HG03139 (cell line): Measurements from ENCODE around the gene AP3S2.
"Not testable (repeated sequence)": the region's sequence is repeated elsewhere in the genome, so short reads cannot be mapped to it uniquely, and the experiment has no call there.

Source experiments
- ATAC-seq: cut with Tn5 transposase; IDR thresholded peaks from one replicate; pipeline ENCODE4 v1.9.1; 2021; ENCODE audit not compliant: unreplicated experiment

AP3S2 gene

GRCh38 chr15:89904519-89904918 lies 10.7 kb upstream of the AP3S2 start:
- ATAC-seq = no peak

DNA sequence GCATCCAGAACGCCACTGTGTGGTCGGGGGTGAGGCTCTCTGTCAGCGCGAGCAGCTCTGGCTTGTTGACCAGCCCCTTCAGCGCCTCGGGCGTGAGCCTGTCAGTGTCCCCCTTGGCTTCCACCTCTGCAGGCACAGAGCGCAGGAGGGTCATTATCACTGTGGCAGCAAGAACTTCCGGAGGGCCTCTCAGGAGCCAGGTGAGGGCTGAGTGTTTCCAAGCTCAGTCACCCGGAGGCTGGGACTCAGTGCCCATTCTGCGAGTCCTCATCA lies 10.0 kb upstream of the AP3S2 start:
- no peak for ATAC-seq

- ATAC-seq = no peak
Measured at GRCh38 chr15:89903015-89903857, 9.4 kb upstream of the AP3S2 start.

DNA sequence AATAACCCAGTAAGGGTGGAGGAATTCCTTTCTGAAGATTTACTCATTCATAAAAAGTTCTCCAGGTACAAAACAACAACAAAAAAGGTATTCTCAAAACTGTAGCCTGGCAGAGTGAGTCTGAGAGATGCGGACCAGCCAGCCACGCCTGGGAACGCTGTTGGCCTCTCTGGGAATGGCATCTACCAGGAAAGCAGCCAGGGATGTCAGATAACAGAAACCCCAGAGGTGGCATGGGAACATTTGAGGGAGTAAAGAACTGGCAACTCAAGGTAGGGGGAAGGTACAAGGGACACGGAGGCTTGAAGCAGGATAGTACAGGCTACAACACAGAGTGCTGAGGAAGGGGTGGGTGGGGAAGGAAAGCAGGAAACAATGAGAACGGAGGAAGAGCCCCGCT lies 7.1 kb upstream of the AP3S2 start:
- no peak for ATAC-seq

DNA sequence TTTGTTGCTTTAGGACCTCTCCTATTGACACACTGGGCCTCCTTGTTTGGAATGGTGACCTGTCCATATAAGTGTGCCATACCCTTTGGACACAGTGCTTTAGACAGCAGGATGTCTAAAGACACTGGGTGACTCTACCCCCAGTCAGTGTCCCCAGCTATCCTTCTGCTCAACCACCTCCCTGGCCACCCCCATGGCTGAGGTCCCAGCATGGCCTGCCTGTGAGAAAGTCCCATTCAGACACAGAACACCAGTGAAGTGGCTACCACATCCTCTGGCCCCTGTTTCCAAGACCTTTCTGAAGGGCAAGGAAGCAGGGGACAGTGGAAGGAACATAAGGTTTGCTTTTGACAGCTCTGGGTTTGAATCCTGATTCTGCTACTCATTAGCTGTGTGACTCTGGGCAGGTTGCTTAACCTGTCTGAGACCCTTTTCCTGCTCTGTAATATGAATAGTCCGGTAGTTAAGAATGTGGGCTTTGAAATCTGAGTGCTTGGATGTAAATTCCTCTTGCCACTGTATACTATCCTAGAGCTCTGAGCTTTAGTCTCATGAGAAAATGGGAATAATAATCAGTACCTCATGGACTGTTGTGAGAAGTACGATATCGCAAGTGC lies 6.3 kb upstream of the AP3S2 start:
- ATAC-seq = no peak

DNA sequence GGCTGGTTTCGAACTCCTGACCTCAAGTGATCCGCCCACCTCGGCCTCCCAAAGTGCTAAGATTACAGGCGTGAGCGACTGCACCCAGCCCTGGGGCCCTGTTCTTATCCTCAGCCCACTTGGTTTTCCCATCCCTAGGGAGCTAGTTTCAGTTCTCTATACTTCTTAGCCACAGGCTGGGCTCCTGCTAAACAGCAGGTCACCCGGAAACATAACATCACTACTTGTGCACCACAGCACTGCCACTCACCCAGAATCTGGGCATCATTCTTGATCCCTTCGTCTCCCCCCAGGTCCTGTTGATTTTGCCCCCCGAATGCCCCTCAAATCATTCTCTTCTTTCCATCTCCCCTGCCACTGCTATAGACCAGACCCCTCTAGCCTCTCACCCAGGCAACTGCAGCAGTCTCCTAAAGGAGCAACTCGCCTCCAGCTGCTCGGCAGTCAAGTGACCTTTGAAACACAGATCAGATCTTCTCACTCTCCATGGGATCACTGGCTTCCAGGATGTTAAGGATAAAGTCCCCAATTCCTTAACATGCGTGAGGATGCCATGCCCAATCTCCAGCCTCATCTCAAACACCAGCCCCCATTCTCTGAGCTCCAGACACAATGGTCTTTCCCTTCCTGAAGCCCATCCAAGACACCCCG lies 5.6 kb upstream of the AP3S2 start:
- no peak for ATAC-seq

DNA sequence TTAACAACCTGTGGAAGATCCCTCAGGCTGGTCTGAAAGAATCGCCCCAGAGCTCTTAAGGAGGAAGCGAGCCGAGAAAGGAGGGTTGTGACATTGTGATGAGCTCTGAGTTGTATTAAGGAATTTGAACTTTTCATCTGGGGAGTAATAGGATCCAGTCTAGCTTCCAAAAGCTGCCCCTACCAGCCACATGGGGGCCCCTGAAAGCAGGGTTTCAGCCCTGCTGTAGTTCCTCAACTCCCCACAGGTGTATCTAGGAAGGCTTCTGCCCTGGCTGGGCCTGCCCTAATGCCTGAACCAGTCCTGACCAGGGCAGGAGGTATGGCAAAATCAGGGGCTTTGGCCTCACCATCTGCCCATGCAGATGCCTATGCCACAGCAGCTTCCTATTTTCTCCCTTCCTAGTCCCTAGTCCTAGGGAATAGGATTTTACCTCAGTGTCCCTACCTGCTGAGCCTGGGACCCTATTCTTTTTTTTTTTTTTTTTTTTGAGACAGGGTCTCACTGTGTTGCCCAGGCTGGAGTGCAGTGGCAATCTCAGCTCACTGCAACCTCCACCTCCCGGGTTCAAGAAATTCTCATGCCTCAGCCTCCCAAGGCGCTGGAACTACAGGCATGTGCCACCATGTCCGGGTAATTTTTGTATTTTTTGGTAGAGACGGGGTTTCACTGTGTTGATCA lies 5.0 kb upstream of the AP3S2 start:
- no peak for ATAC-seq

- no peak for ATAC-seq
Measured at GRCh38 chr15:89898146-89898545, 4.4 kb upstream of the AP3S2 start.

DNA sequence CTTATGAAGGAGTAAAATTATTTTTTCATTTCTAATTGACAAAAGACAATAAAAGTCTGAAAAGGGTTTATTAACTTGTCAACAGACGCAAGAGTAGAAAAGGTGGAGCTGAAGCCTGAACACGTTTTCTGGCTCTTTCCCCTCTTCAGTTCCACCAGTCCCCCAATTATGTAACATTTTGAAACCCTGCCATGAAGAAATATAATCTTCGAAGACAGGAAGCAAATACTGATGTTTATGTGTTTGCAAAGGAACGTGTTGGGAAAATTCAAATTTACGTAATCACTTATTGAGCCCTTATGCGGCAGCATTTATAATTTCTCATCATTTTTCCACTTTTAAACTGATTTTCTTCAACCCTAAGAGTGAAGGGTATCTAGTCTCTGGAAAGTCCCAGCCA lies 767 bp downstream of the AP3S2 start:
- ATAC-seq = no peak

DNA sequence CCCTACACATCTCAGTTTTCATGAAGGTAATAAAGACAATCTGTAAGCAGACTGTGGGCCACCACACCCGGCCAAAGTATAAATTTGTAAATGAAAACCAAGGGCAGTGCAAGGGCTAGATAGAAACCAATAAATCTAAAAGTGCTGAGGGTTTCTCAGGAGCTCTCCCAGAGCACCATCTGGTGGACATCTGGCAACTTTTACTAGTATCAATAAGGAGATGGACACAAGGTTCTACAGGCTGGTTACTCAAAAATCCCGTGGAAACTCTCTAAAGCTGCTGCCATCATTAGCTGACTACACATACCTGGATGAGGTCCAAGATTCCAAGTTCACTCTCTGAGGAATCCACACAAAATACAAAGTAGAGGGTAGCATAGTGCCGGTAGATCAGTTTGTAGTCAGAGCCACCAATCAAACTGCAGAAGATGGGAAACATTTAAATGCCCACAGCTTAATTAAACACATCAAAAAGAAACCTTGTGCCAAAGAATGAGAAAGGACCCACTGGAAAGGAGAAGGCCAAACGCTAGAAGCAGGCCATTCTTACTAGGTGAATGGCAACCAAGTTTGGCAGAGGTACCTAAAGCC lies 5.5 kb downstream of the AP3S2 start:
- no peak for ATAC-seq

GRCh38 chr15:89885611-89886010 lies 8.2 kb downstream of the AP3S2 start:
- no peak for ATAC-seq

GRCh38 chr15:89885179-89885578 lies 8.6 kb downstream of the AP3S2 start:
- ATAC-seq = not testable (repeated sequence)

DNA sequence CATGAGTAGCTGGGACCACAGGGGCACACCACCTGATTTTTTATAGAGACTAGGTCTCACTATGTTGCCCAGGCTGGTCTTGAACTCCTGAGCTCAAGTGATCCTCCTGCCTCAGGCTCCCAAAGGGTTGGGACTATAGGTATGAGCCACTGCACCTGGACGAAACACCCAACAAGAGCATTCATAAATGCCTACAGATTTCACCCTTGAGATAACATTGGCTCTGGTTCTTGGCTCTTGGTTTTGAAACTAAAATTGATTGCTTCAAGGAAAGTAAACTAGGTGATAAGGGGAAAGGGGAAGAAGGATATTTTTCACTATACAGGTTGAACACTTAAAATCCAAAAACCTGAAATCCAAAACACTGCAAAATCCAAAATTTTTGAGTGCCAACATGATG lies 10.3 kb downstream of the AP3S2 start:
- no peak for ATAC-seq

- ATAC-seq = no peak
Measured at GRCh38 chr15:89880727-89881126, 13.1 kb downstream of the AP3S2 start.

- ATAC-seq = no peak
Measured at GRCh38 chr15:89878323-89878722, 15.5 kb downstream of the AP3S2 start.

DNA sequence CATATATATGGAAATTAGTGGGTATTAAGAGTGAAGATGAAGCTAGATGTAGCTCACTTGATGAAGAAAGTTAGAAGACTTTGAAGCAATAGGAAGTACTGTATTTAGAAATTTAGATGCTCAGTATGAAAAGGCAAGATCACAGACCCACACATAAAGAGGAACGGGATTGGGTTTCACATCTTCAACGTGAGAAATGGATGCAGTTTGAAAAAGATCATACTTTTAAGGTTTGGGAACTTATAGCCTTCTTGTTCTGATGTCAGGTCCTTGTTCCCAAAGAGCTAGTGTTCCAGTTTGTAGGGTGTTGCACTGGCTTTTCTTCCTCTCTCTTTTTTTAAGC lies 16.7 kb downstream of the AP3S2 start:
- ATAC-seq = no peak

DNA sequence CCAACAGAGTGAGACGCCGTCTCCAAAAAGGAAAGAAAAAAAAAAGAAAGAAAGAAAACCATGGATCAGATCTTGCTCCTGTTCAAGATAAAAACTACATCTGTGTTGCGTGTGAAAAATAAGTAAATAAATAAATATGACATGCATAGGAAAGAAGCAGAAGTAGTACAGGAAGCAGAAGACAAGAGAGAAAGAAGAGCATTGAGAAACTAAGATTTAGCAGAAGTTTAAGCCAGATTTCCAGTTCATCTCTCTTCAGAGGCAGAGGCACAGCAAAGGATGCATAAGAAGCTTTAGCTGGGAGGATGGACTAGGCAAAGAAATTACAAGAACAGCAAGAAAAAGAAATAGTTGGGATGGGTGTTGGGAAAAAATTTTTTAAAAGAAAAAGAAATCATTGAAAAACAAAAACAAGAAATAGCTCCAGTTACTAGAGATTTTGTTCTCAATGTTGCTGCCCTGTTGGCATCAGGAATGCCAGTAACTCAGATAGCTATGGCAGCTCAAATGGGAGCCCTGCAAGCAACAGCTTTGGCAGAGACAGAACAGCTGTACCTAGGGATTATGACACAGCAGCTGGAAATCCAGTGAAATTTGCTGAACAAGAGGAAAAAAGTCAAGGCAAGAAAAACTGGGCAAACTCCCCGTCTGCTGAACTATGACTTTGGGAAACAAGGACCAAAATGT lies 17.3 kb downstream of the AP3S2 start:
- ATAC-seq = no peak

DNA sequence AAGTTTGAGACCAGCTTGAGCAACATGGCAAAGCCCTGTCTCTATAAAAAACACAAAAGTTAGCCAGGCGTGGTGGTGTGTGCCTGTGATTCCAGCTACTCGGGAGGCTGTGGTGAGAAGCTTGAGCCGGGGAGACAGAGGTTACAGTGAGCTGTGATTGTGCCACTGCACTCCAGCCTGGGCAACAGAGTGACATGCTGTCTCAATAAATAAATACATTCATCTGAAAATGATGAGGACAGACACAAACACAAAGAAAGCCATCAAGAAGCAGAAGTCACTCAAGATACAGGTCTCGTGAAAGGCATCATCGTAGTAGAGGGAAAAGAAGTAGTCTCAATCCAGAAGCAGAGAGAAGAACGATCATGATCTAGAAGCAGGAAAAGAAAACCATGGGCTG lies 18.1 kb downstream of the AP3S2 start:
- ATAC-seq = no peak

GRCh38 chr15:89874926-89875564 lies 18.7 kb downstream of the AP3S2 start:
- ATAC-seq = peak; percentile 90

DNA sequence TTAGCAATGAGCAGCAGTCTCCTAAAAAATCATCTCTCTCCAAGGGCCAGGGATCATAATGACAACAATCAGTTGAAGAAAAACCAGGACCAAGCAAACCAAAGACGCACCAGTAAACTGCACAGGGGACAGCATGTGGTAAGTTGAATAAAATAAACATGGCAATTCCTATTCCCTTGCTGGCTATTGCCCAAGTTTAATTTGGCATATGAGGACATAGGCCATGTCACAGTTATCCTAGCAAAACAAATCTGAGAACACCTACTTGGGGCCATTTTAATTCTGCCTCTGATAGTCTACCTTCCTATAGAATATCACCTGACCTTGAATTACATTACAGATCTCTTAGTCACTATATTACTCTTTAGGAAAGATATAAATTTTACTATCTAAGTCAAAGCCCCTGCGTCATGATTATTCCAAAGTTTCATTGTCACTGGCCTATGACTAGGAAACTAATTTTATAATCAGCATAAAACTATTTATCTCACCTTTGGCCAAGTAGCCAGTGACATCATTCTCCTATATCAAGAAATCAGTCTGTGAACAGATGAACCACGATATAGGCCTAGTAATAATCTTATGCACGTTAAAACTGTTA lies 23.0 kb downstream of the AP3S2 start:
- ATAC-seq = no peak
